ENCODE data around the gene NELFA. TPM values are rescaled to one million over a fixed set of nuclear protein-coding genes. Genes with fewer than 3 reads are reported as not detected.

NELFA gene
- total and polyA plus RNA-seq, 7 experiments from 2014 or later = 29.2 to 50.1 (median 42.8) TPM

DNA sequence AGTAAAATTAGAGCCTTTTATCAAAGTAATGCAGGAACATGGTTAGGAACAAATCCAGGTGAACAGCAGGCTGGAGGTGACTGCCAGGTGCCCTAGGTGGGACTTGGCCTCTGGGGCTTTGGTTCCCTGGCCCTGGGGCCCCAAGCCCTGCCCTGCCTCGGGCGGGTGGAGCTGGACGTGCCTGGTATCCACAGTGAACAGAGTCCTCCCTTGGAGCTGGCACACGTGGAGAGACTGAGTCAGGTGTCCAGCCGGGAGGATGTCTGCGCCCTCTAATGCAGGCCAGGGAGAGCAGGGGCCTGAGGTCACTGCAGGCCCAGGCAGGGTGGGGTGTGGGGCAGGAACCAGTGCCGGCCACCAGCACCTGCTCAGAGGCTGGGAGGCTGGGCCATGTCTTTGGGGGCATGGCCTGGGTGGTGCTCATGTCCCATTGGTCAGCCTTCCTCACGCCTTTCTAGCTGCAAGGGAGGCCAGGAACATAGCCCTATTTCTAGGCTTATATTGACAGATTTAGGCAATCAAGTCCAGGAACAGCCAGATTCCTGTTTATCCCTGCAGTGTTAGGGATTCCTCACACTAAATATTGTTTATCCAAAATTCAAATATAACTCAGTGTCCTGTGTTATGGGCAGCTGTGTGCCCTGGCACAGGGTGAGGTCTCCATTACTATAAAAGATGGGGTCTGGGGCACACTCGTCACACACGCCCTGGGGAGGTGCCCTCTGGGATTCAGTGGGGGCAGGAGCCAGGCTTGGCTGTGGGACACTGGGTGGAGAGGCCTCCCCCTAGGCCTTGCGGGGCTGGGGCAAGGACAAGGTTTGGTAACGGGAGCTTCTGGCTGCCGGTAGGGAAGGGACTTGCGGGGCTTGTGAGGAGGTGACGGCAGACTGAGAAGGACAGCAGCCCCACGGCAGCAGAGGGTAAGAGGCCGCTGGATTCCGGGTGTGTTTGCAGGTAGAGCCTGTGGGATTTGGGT lies 36.1 kb upstream of the NELFA start:
- Mint-ChIP-seq H3K9me3 (peaks cover 0 to 2% (median 0%) of the 10 kb centered on the region in 11 donors), H3K36me3 (no peaks in the 10 kb centered on the region), H3K4me1 (peaks cover 0 to 7% (median 3%) of the 10 kb centered on the region in 7 donors), H3K4me3 (peak overlapping the region in 2 of 10 donors; percentile 52 to 72), H3K27me3 (peaks cover 3 to 24% (median 13%) of the 10 kb centered on the region in 5 donors), H3K27ac (no peak overlapping the region)
- ATAC-seq = no peak
- no peak for DNase-seq
- no peaks in the 10 kb centered on the region for H3K9me3 ChIP-seq (ENCODE audit: control insufficient read depth in 2 of 3, low read length in 3 of 3)
- peaks cover 0 to 5% (median 0%) of the 10 kb centered on the region in 3 experiments for H3K36me3 ChIP-seq (ENCODE audit: control insufficient read depth in 2 of 3, insufficient read depth in 3 of 3, low read length in 3 of 3)
- H3K4me3 ChIP-seq (ENCODE audit: low read length) = no peak overlapping the region
- no peak overlapping the region for H3K27ac ChIP-seq (ENCODE audit: low read depth, low read length)
- peaks cover 4 to 7% of the 10 kb centered on the region in 2 donors for H3K4me1 ChIP-seq (ENCODE audit: control insufficient read depth in 2 of 2, insufficient read depth in 2 of 2, low read length in 2 of 2)
- CTCF ChIA-PET = no interaction called here
- POLR2A ChIA-PET = interaction anchor here (0.7 kb wide), 1 partner anchor 88 kb away, joined by 4 read pairs; no protein-coding TSS in a partner anchor
- peaks cover 0 to 5% of the 10 kb centered on the region in 2 donors for H3K27me3 ChIP-seq (ENCODE audit: control insufficient read depth in 2 of 2, insufficient read depth in 2 of 2, low read length in 2 of 2)
- intact Hi-C loops (cut with micrococcal nuclease) = no loop called here

DNA sequence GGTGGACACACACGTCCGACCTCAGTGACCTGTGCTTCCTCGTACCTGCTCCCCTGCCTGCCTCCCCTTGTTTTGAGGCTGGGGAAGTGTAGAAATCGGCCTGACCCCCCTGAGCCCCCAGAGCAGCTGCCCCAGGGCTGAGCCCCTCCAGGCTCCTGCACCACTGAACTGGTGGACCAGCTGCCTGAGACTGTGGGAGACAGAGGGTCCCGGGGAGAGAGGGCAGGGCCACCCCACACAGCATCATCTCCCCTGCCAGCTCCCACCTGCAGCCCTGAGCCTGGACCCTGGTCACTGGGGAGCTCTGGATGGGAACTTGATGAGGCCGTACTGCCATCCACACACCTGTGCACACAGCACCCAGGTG lies 35.3 kb upstream of the NELFA start:
- DNase-seq (no peak), ATAC-seq (no peak)
- Histone ChIP-seq H3K9me3 (ENCODE audit: control insufficient read depth in 2 of 3, low read length in 3 of 3) (no peaks in the 10 kb centered on the region), H3K36me3 (ENCODE audit: control insufficient read depth in 2 of 3, insufficient read depth in 3 of 3, low read length in 3 of 3) (peaks cover 0 to 5% (median 0%) of the 10 kb centered on the region in 3 experiments), H3K27ac (ENCODE audit: low read depth, low read length) (no peak overlapping the region), H3K27me3 (ENCODE audit: control insufficient read depth in 2 of 2, insufficient read depth in 2 of 2, low read length in 2 of 2) (peaks cover 0 to 7% of the 10 kb centered on the region in 2 donors), H3K4me1 (ENCODE audit: control insufficient read depth in 2 of 2, insufficient read depth in 2 of 2, low read length in 2 of 2) (peaks cover 4 to 7% of the 10 kb centered on the region in 2 donors), H3K4me3 (ENCODE audit: low read length) (no peak overlapping the region)
- Mint-ChIP-seq H3K27ac (no peak overlapping the region), H3K9me3 (peaks cover 0 to 2% (median 0%) of the 10 kb centered on the region in 11 donors), H3K4me3 (peak overlapping the region in 5 of 10 donors; percentile 2 to 52 (median 29)), H3K4me1 (peaks cover 0 to 9% (median 5%) of the 10 kb centered on the region in 7 donors), H3K27me3 (peaks cover 6 to 28% (median 15%) of the 10 kb centered on the region in 5 donors), H3K36me3 (no peaks in the 10 kb centered on the region)
- intact Hi-C loops (cut with micrococcal nuclease) = no loop called here
- ChIA-PET CTCF (no interaction called here), POLR2A (no interaction called here)

DNA sequence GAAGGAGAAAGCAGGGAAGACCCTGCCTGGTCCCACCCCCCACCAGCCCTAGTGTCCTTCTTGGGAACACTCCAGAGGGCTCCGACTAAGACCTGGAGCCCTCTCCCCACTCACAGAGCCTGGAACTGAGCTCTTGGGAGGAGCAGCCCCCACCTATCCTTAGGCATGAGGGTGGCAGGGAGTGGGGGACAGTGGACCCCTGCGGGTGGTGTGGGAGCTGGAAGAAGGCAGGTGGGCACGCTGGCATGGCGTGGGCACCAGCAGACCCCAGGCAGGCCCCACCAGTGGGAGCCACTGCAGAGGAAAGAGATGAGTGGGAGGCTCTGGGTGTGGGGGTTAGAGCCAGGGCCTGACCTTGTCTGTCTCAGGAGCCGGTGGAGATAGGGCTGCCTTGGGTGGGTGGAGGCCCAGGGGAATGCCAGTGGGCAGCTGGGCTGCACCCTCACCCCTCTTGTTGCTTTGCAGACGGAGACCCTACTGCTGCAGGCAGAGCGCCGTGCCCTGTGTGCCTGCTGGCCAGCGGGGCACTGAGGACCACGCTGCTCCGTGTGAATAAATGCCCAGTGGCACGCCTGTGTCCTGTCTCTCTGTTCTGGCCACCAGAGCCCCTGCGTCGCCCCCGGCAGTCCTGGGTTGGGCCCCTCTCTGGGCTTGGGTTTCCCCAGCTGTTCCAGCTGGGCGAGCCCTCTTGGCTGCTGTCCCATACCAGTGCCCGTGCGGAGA lies 34.8 kb upstream of the NELFA start:
- peaks cover 0 to 2% (median 0%) of the 10 kb centered on the region in 11 donors for H3K9me3 Mint-ChIP-seq
- peak overlapping the region in 6 of 10 donors; percentile 2 to 78 (median 58) for H3K4me3 Mint-ChIP-seq
- Histone ChIP-seq H3K4me3 (ENCODE audit: low read length) (no peak overlapping the region), H3K4me1 (ENCODE audit: control insufficient read depth in 2 of 2, insufficient read depth in 2 of 2, low read length in 2 of 2) (peaks cover 4 to 7% of the 10 kb centered on the region in 2 donors), H3K27me3 (ENCODE audit: control insufficient read depth in 2 of 2, insufficient read depth in 2 of 2, low read length in 2 of 2) (peaks cover 0 to 7% of the 10 kb centered on the region in 2 donors), H3K9me3 (ENCODE audit: control insufficient read depth in 2 of 3, low read length in 3 of 3) (no peaks in the 10 kb centered on the region), H3K27ac (ENCODE audit: low read depth, low read length) (no peak overlapping the region), H3K36me3 (ENCODE audit: control insufficient read depth in 2 of 3, insufficient read depth in 3 of 3, low read length in 3 of 3) (peaks cover 0 to 5% (median 0%) of the 10 kb centered on the region in 3 experiments)
- DNase-seq (no peak), ATAC-seq (no peak)
- no peaks in the 10 kb centered on the region for H3K36me3 Mint-ChIP-seq
- CTCF ChIA-PET = interaction anchor here (0.6 kb wide), 1 partner anchor 423 kb away, joined by 4 read pairs; no protein-coding TSS in a partner anchor
- peaks cover 11 to 32% (median 19%) of the 10 kb centered on the region in 5 donors for H3K27me3 Mint-ChIP-seq
- peaks cover 0 to 9% (median 5%) of the 10 kb centered on the region in 7 donors for H3K4me1 Mint-ChIP-seq
- intact Hi-C loops (cut with micrococcal nuclease) = no loop called here
- H3K27ac Mint-ChIP-seq = no peak overlapping the region
- POLR2A ChIA-PET = interaction anchor here (1.3 kb wide), 1 partner anchor 35 kb away, joined by 6 read pairs; the partner anchor contains the start of gene NELFA

DNA sequence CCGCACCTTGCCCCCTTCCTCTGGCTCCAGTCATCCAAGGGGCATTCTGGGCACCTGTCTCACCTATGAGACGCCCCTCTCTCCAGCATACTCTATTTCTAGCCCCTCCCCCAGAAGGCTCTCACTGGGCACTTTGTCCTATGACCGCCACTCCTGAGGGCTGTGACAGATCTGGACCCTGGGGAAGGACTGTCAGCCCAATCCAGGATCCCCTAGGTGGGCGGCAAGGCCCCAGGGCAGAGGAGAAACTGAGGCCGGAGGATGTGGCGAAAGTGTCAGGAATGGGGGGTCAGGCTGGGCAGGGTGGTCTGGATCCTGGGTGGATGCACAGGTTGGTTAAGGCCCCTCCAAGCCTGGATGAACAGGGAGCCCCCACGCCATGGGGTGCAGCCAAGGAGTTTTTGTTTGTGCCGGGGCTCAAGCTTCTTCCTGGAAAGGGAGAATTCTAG lies 34.2 kb upstream of the NELFA start:
- ATAC-seq (no peak), DNase-seq (no peak)
- intact Hi-C loops (cut with micrococcal nuclease) = loop anchor here in 1 of 2 donors (1.0 kb wide), 1 partner anchor 34 kb away; no protein-coding TSS in a partner anchor
- Histone ChIP-seq H3K27me3 (ENCODE audit: control insufficient read depth in 2 of 2, insufficient read depth in 2 of 2, low read length in 2 of 2) (peaks cover 0 to 7% of the 10 kb centered on the region in 2 donors), H3K4me1 (ENCODE audit: control insufficient read depth in 2 of 2, insufficient read depth in 2 of 2, low read length in 2 of 2) (peaks cover 4 to 7% of the 10 kb centered on the region in 2 donors), H3K36me3 (ENCODE audit: control insufficient read depth in 2 of 3, insufficient read depth in 3 of 3, low read length in 3 of 3) (peaks cover 0 to 5% (median 0%) of the 10 kb centered on the region in 3 experiments), H3K9me3 (ENCODE audit: control insufficient read depth in 2 of 3, low read length in 3 of 3) (no peaks in the 10 kb centered on the region), H3K4me3 (ENCODE audit: low read length) (no peak overlapping the region), H3K27ac (ENCODE audit: low read depth, low read length) (no peak overlapping the region)
- Mint-ChIP-seq H3K4me1 (peaks cover 0 to 9% (median 5%) of the 10 kb centered on the region in 7 donors), H3K4me3 (peak overlapping the region; percentile 54 to 85 (median 77)), H3K36me3 (no peaks in the 10 kb centered on the region), H3K27ac (peak overlapping the region in 2 of 9 donors; percentile 41 to 53), H3K9me3 (peaks cover 0 to 2% (median 0%) of the 10 kb centered on the region in 11 donors), H3K27me3 (peaks cover 14 to 29% (median 22%) of the 10 kb centered on the region in 5 donors)
- CTCF ChIA-PET = interaction anchor here (0.6 kb wide), 1 partner anchor 424 kb away, joined by 4 read pairs; no protein-coding TSS in a partner anchor
- POLR2A ChIA-PET = interaction anchor here (1.3 kb wide), 1 partner anchor 34 kb away, joined by 6 read pairs; the partner anchor contains the start of gene NELFA

DNA sequence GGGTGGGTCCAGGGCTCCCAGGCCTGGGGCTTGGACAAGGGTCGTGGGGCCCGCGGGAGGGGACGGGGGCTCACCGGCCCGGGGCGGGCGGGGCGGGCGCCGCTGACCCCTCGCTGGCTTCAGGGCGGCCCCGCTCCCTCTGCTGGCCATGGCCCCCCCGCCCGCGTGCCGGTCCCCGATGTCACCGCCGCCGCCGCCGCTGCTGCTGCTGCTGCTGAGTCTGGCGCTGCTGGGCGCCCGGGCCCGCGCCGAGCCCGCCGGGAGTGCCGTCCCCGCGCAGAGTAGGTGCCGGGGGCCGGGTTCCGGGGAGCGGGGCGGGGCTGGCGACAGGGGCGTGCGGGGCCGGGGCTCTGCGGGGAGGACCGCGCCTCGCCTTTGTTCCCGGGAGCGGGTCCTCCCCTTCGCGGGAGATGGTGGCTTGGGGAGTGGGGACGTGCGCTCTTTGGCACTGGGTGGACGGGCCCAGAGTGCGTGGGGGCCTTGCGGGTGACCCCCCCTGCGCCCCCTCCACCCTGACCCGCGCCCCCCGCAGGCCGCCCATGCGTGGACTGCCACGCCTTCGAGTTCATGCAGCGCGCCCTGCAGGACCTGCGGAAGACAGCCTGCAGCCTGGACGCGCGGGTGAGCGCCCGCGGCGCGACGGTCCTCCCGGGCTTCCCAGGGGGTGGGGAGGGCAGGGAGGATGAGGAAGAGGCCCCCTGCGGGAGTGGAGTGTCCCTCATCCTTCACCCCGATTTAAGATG lies 33.6 kb upstream of the NELFA start:
- Mint-ChIP-seq H3K27ac (no peak overlapping the region), H3K4me3 (peak overlapping the region; percentile 54 to 85 (median 78)), H3K36me3 (no peaks in the 10 kb centered on the region), H3K4me1 (peaks cover 0 to 9% (median 5%) of the 10 kb centered on the region in 7 donors), H3K9me3 (peaks cover 0 to 2% (median 0%) of the 10 kb centered on the region in 11 donors), H3K27me3 (peaks cover 14 to 29% (median 22%) of the 10 kb centered on the region in 5 donors)
- intact Hi-C loops (cut with micrococcal nuclease) = loop anchor here in 1 of 2 donors (1.0 kb wide), 1 partner anchor 33 kb away; no protein-coding TSS in a partner anchor
- no peaks in the 10 kb centered on the region for H3K9me3 ChIP-seq (ENCODE audit: control insufficient read depth in 2 of 3, low read length in 3 of 3)
- H3K27me3 ChIP-seq (ENCODE audit: control insufficient read depth in 2 of 2, insufficient read depth in 2 of 2, low read length in 2 of 2) = peaks cover 0 to 7% of the 10 kb centered on the region in 2 donors
- POLR2A ChIA-PET = interaction anchor here (1.3 kb wide), 1 partner anchor 33 kb away, joined by 6 read pairs; the partner anchor contains the start of gene NELFA
- DNase-seq (peak in 6 of 9 donors; percentile 14 to 60 (median 36)), ATAC-seq (peak; percentile 54)
- peak overlapping the region; percentile 76 for H3K4me3 ChIP-seq (ENCODE audit: low read length)
- H3K36me3 ChIP-seq (ENCODE audit: control insufficient read depth in 2 of 3, insufficient read depth in 3 of 3, low read length in 3 of 3) = peaks cover 0 to 5% (median 0%) of the 10 kb centered on the region in 3 experiments
- peaks cover 4 to 7% of the 10 kb centered on the region in 2 donors for H3K4me1 ChIP-seq (ENCODE audit: control insufficient read depth in 2 of 2, insufficient read depth in 2 of 2, low read length in 2 of 2)
- CTCF ChIA-PET = interaction anchor here (0.6 kb wide), 1 partner anchor 425 kb away, joined by 4 read pairs; no protein-coding TSS in a partner anchor
- no peak overlapping the region for H3K27ac ChIP-seq (ENCODE audit: low read depth, low read length)

Measured in naive thymus-derived CD4-positive, alpha-beta T cell (primary cell).